GM18519 (cell line): ENCODE measurements around the gene VAMP2.

Source experiments
- ATAC-seq: cut with Tn5 transposase; IDR thresholded peaks from one replicate; pipeline ENCODE4 v1.9.1; 2021; ENCODE audit warnings: mild to moderate bottlenecking, moderate library complexity; ENCODE audit not compliant: unreplicated experiment, low FRiP score

The VAMP2 gene

GRCh38 chr17:8124350-8125153 lies 38.2 kb downstream of the VAMP2 start:
- no peak for ATAC-seq

- ATAC-seq = no peak
Observed at GRCh38 chr17:8123695-8124349, 38.9 kb downstream of the VAMP2 start, which contains the start of gene HES7. TSS of gene HES7 (minus strand) at chr17:8124106. CDS start at chr17:8124084, 22 bp downstream.

GRCh38 chr17:8122924-8123694 lies 39.6 kb downstream of the VAMP2 start:
- no peak for ATAC-seq

GRCh38 chr17:8122422-8122923 lies 40.3 kb downstream of the VAMP2 start:
- no peak for ATAC-seq

GRCh38 chr17:8121681-8122421 lies 40.9 kb downstream of the VAMP2 start:
- no peak for ATAC-seq

- ATAC-seq = no peak
Observed at GRCh38 chr17:8121407-8121680, 41.4 kb downstream of the VAMP2 start.

- no peak for ATAC-seq
Observed at GRCh38 chr17:8120520-8121406, 42.0 kb downstream of the VAMP2 start.

- ATAC-seq = peak; percentile 33
Observed at GRCh38 chr17:8119581-8120519, 42.9 kb downstream of the VAMP2 start.

- ATAC-seq = no peak
Observed at GRCh38 chr17:8118769-8119580, 43.8 kb downstream of the VAMP2 start.

GRCh38 chr17:8117980-8118768 lies 44.6 kb downstream of the VAMP2 start, which contains the start of gene ALOXE3:
TSS of gene ALOXE3 (minus strand) at chr17:8118514. CDS start at chr17:8117990, 524 bp downstream.
- ATAC-seq = no peak

- no peak for ATAC-seq
Observed at GRCh38 chr17:8117367-8117979, 45.3 kb downstream of the VAMP2 start.

GRCh38 chr17:8116776-8117175 lies 46.0 kb downstream of the VAMP2 start:
- ATAC-seq = no peak

GRCh38 chr17:8110907-8111306 lies 51.8 kb downstream of the VAMP2 start:
- ATAC-seq = no peak

- no peak for ATAC-seq
Observed at GRCh38 chr17:8110456-8110804, 52.3 kb downstream of the VAMP2 start.

- ATAC-seq = no peak
Observed at GRCh38 chr17:8109661-8110455, 52.9 kb downstream of the VAMP2 start.
